Skeletal muscle tissue (tissue), 4 donors: ENCODE results near the gene TRIM17. TPM values are rescaled to one million over a fixed set of nuclear protein-coding genes. Genes with fewer than 3 reads are reported as not detected.

Experiments used
- H3K27ac ChIP-seq: one replicate; pipeline ENCODE4 v1.7.0; 2013; ENCODE audit warnings: mild to moderate bottlenecking, low read depth, low read length, inconsistent platforms
- H3K27me3 ChIP-seq, 3 donors: one replicate each; pipeline ENCODE4 v1.7.0; 2013; ENCODE audit warnings: low read length in 3 of 3; ENCODE audit not compliant: control insufficient read depth in 3 of 3, insufficient read depth in 3 of 3
- H3K36me3 ChIP-seq, 3 donors: one replicate each; pipeline ENCODE4 v1.7.0; 2013; ENCODE audit warnings: low read length in 3 of 3; ENCODE audit not compliant: control insufficient read depth in 3 of 3, insufficient read depth in 3 of 3
- H3K4me1 ChIP-seq, 3 donors: one replicate each; pipeline ENCODE4 v1.7.0; 2013; ENCODE audit warnings: low read length in 3 of 3, mild to moderate bottlenecking in 3 of 3; ENCODE audit not compliant: control insufficient read depth in 3 of 3, insufficient read depth in 3 of 3
- H3K4me3 ChIP-seq, 3 donors: one replicate each; pipeline ENCODE4 v1.7.0; 2013; ENCODE audit warnings: low read length in 3 of 3
- H3K9ac ChIP-seq, 3 donors: one replicate each; pipeline ENCODE4 v1.7.0; 2013; ENCODE audit warnings: low read length in 3 of 3, mild to moderate bottlenecking in 3 of 3, moderate library complexity in 2 of 3, low read depth in 1 of 3
- H3K9me3 ChIP-seq, 3 donors: one replicate each; pipeline ENCODE4 v1.7.0; 2013; ENCODE audit warnings: low read length in 3 of 3; ENCODE audit not compliant: control insufficient read depth in 3 of 3
- total RNA-seq: library from RNA; depleted of rRNA; stranded (reverse); fragments of >200 nt; gene quantifications from one replicate; pipeline ENCODE4 v1.2.3, GENCODE V29; 2014
- donor health status: Osteomylitis.

The TRIM17 gene
- total RNA-seq, 1 donor from 2014 or later: 0.52 TPM

GRCh38 chr1:228405200-228405978, 11.3 kb downstream of the TRIM17 start:
- Histone ChIP-seq H3K27ac (no peak overlapping the region), H3K9ac (peak overlapping the region; percentile 48 to 73 (median 67)), H3K4me3 (peak overlapping the region; percentile 72 to 88 (median 85)), H3K9me3 (no peaks in the 10 kb centered on the region), H3K4me1 (peaks cover 14 to 31% (median 22%) of the 10 kb centered on the region in 3 donors), H3K36me3 (peaks cover 0 to 8% (median 4%) of the 10 kb centered on the region in 3 donors), H3K27me3 (no peaks in the 10 kb centered on the region)

- Histone ChIP-seq H3K4me1 (peaks cover 14 to 31% (median 22%) of the 10 kb centered on the region in 3 donors), H3K27ac (no peak overlapping the region), H3K4me3 (no peak overlapping the region), H3K27me3 (no peaks in the 10 kb centered on the region), H3K36me3 (peaks cover 0 to 14% (median 10%) of the 10 kb centered on the region in 3 donors), H3K9me3 (no peaks in the 10 kb centered on the region), H3K9ac (peak overlapping the region in 1 of 3 donors; percentile 33)
Measured at GRCh38 chr1:228404107-228404720, 12.4 kb downstream of the TRIM17 start.

- H3K36me3 ChIP-seq: peaks cover 0 to 15% (median 11%) of the 10 kb centered on the region in 3 donors
- H3K4me3 ChIP-seq: no peak overlapping the region
- H3K9me3 ChIP-seq: no peaks in the 10 kb centered on the region
- no peaks in the 10 kb centered on the region for H3K27me3 ChIP-seq
- H3K27ac ChIP-seq: no peak overlapping the region
- H3K9ac ChIP-seq: no peak overlapping the region
- H3K4me1 ChIP-seq: peaks cover 14 to 31% (median 22%) of the 10 kb centered on the region in 3 donors
Measured at GRCh38 chr1:228403231-228403631, 13.4 kb downstream of the TRIM17 start.

- Histone ChIP-seq H3K4me1 (peaks cover 14 to 31% (median 19%) of the 10 kb centered on the region in 3 donors), H3K27ac (no peak overlapping the region), H3K9ac (no peak overlapping the region), H3K4me3 (no peak overlapping the region), H3K36me3 (peaks cover 0 to 19% (median 11%) of the 10 kb centered on the region in 3 donors), H3K9me3 (no peaks in the 10 kb centered on the region), H3K27me3 (no peaks in the 10 kb centered on the region)
Measured at GRCh38 chr1:228402641-228403025, 14.0 kb downstream of the TRIM17 start.

GRCh38 chr1:228401782-228402640, 14.7 kb downstream of the TRIM17 start:
- H3K27ac ChIP-seq: no peak overlapping the region
- H3K4me1 ChIP-seq: peaks cover 14 to 26% (median 14%) of the 10 kb centered on the region in 3 donors
- H3K9ac ChIP-seq: no peak overlapping the region
- no peaks in the 10 kb centered on the region for H3K9me3 ChIP-seq
- peaks cover 0 to 23% (median 14%) of the 10 kb centered on the region in 3 donors for H3K36me3 ChIP-seq
- no peaks in the 10 kb centered on the region for H3K27me3 ChIP-seq
- no peak overlapping the region for H3K4me3 ChIP-seq

GRCh38 chr1:228400692-228401454, 15.8 kb downstream of the TRIM17 start:
- H3K4me1 ChIP-seq: peaks cover 14 to 20% (median 14%) of the 10 kb centered on the region in 3 donors
- H3K27ac ChIP-seq: no peak overlapping the region
- peaks cover 9 to 29% (median 19%) of the 10 kb centered on the region in 3 donors for H3K36me3 ChIP-seq
- H3K9me3 ChIP-seq: no peaks in the 10 kb centered on the region
- no peaks in the 10 kb centered on the region for H3K27me3 ChIP-seq
- H3K9ac ChIP-seq: no peak overlapping the region
- H3K4me3 ChIP-seq: no peak overlapping the region

- Histone ChIP-seq H3K4me1 (peaks cover 8 to 14% (median 9%) of the 10 kb centered on the region in 3 donors), H3K36me3 (peaks cover 12 to 32% (median 19%) of the 10 kb centered on the region in 3 donors), H3K4me3 (no peak overlapping the region), H3K9ac (no peak overlapping the region), H3K27me3 (no peaks in the 10 kb centered on the region), H3K9me3 (no peaks in the 10 kb centered on the region), H3K27ac (no peak overlapping the region)
Measured at GRCh38 chr1:228400237-228400651, 16.4 kb downstream of the TRIM17 start.

- H3K27ac ChIP-seq: no peak overlapping the region
- no peaks in the 10 kb centered on the region for H3K9me3 ChIP-seq
- H3K4me1 ChIP-seq: peaks cover 3 to 8% (median 4%) of the 10 kb centered on the region in 3 donors
- no peaks in the 10 kb centered on the region for H3K27me3 ChIP-seq
- peaks cover 16 to 36% (median 21%) of the 10 kb centered on the region in 3 donors for H3K36me3 ChIP-seq
- H3K9ac ChIP-seq: no peak overlapping the region
- no peak overlapping the region for H3K4me3 ChIP-seq
Measured at GRCh38 chr1:228399531-228400236, 17.0 kb downstream of the TRIM17 start.
